SK-N-SH treated with all-trans-retinoic acid at 6 μM for 48 hours (cell line): Measurements from ENCODE around the gene ACE.

Source experiments
- ATAC-seq: fragments of 200-7000 bp; cut with Tn5 transposase; 3 replicates; pipeline ENCODE4 v1.9.1; 2020; ENCODE audit warnings: mild to moderate bottlenecking, moderate library complexity
- ARNTL ChIP-seq: fragments of 450-650 bp; formaldehyde crosslinking; IDR thresholded peaks from 2 replicates; pipeline ENCODE4 v1.5.0; 2020; ENCODE audit warnings: low read depth, mild to moderate bottlenecking, moderate library complexity, borderline replicate concordance
- BACH2 ChIP-seq: fragments of 250-450 bp; sonication (Bioruptor Pico); IDR thresholded peaks from 2 replicates; pipeline ENCODE4 v1.9.0; 2021; ENCODE audit warnings: mild to moderate bottlenecking, borderline replicate concordance
- CREB5 ChIP-seq: fragments of 250-450 bp; sonication (Bioruptor Pico); IDR thresholded peaks from 2 replicates; pipeline ENCODE4 v1.5.1; 2020; ENCODE audit warnings: low read depth, mild to moderate bottlenecking, moderate library complexity
- CSDC2 ChIP-seq: fragments of 250-450 bp; sonication (Bioruptor Pico); IDR thresholded peaks from 2 replicates; pipeline ENCODE4 v1.5.0; 2020; ENCODE audit warnings: mild to moderate bottlenecking, moderate library complexity
- ESRRG ChIP-seq: fragments of 250-450 bp; sonication (Bioruptor Pico); IDR thresholded peaks from 2 replicates; pipeline ENCODE4 v1.6.1; 2021; ENCODE audit warnings: mild to moderate bottlenecking
- ISL1 ChIP-seq: fragments of 250-450 bp; sonication (Bioruptor Pico); IDR thresholded peaks from 2 replicates; pipeline ENCODE4 v2.1.2; 2022; ENCODE audit warnings: mild to moderate bottlenecking, moderate library complexity
- OSR1 ChIP-seq: fragments of 250-450 bp; sonication (Bioruptor Pico); IDR thresholded peaks from 2 replicates; pipeline ENCODE4 v1.8.0; 2022; ENCODE audit warnings: moderate library complexity, mild to moderate bottlenecking, inconsistent platforms
- PPARA ChIP-seq: fragments of 250-450 bp; sonication (Bioruptor Pico); IDR thresholded peaks from 2 replicates; pipeline ENCODE4 v1.5.0; 2020; ENCODE audit warnings: mild to moderate bottlenecking, borderline replicate concordance
- RARB ChIP-seq: fragments of 250-450 bp; sonication (Bioruptor Pico); IDR thresholded peaks from 2 replicates; pipeline ENCODE4 v1.8.0; 2021; ENCODE audit warnings: mild to moderate bottlenecking, moderate library complexity
- SNAI2 ChIP-seq: fragments of 250-450 bp; sonication (Bioruptor Pico); IDR thresholded peaks from 2 replicates; pipeline ENCODE4 v1.5.0; 2020; ENCODE audit warnings: mild to moderate bottlenecking, moderate library complexity
- TCF4 ChIP-seq: fragments of 250-450 bp; sonication (Bioruptor Pico); IDR thresholded peaks from 2 replicates; pipeline ENCODE4 v1.8.0; 2021; ENCODE audit warnings: mild to moderate bottlenecking, moderate library complexity, borderline replicate concordance
- TSHZ2 ChIP-seq: fragments of 250-450 bp; sonication (Bioruptor Pico); IDR thresholded peaks from 2 replicates; pipeline ENCODE4 v1.5.0; 2020; ENCODE audit warnings: mild to moderate bottlenecking, moderate library complexity
- ZC3H10 ChIP-seq: fragments of 250-450 bp; sonication (Bioruptor Pico); IDR thresholded peaks from 2 replicates; pipeline ENCODE4 v1.5.1; 2021; ENCODE audit warnings: mild to moderate bottlenecking, moderate library complexity
- ZFP3 ChIP-seq: fragments of 250-450 bp; sonication (Bioruptor Pico); IDR thresholded peaks from 2 replicates; pipeline ENCODE4 v1.5.0; 2020; ENCODE audit warnings: mild to moderate bottlenecking, moderate library complexity
- ZNF565 ChIP-seq: fragments of 450-650 bp; formaldehyde crosslinking; conservative IDR thresholded peaks from 2 replicates; pipeline ENCODE4 v1.5.0; 2020; ENCODE audit warnings: low read depth, mild to moderate bottlenecking, moderate library complexity
- ZNF70 ChIP-seq: fragments of 450-650 bp; formaldehyde crosslinking; IDR thresholded peaks from 2 replicates; pipeline ENCODE4 v1.5.0; 2020; ENCODE audit warnings: mild to moderate bottlenecking, moderate library complexity
- ZNF8 ChIP-seq: fragments of 450-650 bp; formaldehyde crosslinking; IDR thresholded peaks from 2 replicates; pipeline ENCODE4 v1.5.0; 2020; ENCODE audit warnings: mild to moderate bottlenecking, moderate library complexity
- TF ChIP-seq, protein P1 (sequence below): fragments of 250-450 bp; sonication (Bioruptor Pico); IDR thresholded peaks from 2 replicates; pipeline ENCODE4 v1.8.0; 2021; ENCODE audit warnings: low read depth, mild to moderate bottlenecking, moderate library complexity, borderline replicate concordance
- TF ChIP-seq, protein P2 (sequence below): fragments of 250-450 bp; sonication (Bioruptor Pico); IDR thresholded peaks from 2 replicates; pipeline ENCODE4 v1.5.1; 2021; ENCODE audit warnings: mild to moderate bottlenecking, moderate library complexity
- TF ChIP-seq, protein P3 (sequence below): fragments of 250-450 bp; sonication (Bioruptor Pico); IDR thresholded peaks from 2 replicates; pipeline ENCODE4 v1.8.0; 2020; ENCODE audit warnings: mild to moderate bottlenecking, moderate library complexity, borderline replicate concordance

The ACE gene

DNA sequence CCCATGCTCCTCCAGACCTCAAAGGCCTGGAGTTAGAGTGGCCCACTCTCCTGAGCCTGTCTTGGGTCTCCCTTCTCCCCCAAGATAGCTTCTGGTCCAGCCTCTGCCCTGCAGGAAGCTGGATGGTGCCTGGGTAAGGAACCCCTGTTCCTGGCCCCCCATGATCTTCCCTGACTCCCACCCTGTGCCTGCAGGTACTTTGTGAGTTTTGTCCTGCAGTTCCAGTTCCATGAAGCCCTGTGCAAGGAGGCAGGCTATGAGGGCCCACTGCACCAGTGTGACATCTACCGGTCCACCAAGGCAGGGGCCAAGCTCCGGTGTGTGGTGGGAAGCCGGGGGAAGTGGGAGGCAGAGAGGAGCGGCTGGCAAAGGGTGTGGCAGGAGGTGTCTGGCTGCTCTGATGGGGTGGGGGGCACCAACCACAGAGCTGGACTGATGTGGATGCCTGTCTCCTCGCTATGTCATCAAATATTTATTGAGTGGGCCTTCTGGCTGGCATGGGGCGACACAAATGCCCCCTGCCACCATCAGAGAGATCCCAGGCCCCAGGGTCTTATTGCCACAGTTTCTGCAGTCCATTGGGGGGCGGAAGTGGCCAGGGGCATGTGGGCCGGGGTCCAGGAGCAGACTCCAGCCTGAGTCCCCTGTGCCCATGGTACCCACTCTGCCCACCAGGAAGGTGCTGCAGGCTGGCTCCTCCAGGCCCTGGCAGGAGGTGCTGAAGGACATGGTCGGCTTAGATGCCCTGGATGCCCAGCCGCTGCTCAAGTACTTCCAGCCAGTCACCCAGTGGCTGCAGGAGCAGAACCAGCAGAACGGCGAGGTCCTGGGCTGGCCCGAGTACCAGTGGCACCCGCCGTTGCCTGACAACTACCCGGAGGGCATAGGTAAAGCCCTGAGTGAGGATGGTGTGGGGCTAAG, 7.1 kb downstream of the ACE start:
- TF ChIP-seq ARNTL (CRISPR knock-in tag), result no peak
- TF ChIP-seq CSDC2 (CRISPR knock-in tag), result no peak
- no peak for ATAC-seq

GRCh38 chr17:63486317-63487013, 9.6 kb downstream of the ACE start:
- ATAC-seq, result no peak
- no peak for TF ChIP-seq ISL1
- TF ChIP-seq, protein P1, sequence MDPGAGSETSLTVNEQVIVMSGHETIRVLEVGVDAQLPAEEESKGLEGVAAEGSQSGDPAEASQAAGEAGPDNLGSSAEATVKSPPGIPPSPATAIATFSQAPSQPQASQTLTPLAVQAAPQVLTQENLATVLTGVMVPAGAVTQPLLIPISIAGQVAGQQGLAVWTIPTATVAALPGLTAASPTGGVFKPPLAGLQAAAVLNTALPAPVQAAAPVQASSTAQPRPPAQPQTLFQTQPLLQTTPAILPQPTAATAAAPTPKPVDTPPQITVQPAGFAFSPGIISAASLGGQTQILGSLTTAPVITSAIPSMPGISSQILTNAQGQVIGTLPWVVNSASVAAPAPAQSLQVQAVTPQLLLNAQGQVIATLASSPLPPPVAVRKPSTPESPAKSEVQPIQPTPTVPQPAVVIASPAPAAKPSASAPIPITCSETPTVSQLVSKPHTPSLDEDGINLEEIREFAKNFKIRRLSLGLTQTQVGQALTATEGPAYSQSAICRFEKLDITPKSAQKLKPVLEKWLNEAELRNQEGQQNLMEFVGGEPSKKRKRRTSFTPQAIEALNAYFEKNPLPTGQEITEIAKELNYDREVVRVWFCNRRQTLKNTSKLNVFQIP, result no peak
- TF ChIP-seq TCF4, result no peak
- TF ChIP-seq, protein P2, sequence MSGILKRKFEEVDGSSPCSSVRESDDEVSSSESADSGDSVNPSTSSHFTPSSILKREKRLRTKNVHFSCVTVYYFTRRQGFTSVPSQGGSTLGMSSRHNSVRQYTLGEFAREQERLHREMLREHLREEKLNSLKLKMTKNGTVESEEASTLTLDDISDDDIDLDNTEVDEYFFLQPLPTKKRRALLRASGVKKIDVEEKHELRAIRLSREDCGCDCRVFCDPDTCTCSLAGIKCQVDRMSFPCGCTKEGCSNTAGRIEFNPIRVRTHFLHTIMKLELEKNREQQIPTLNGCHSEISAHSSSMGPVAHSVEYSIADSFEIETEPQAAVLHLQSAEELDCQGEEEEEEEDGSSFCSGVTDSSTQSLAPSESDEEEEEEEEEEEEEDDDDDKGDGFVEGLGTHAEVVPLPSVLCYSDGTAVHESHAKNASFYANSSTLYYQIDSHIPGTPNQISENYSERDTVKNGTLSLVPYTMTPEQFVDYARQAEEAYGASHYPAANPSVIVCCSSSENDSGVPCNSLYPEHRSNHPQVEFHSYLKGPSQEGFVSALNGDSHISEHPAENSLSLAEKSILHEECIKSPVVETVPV (CRISPR knock-in tag), result no peak
- TF ChIP-seq ZNF70, result no peak
- no peak for TF ChIP-seq RARB (CRISPR knock-in tag)
- no peak for TF ChIP-seq CREB5 (CRISPR knock-in tag)
- no peak for TF ChIP-seq OSR1
- no peak for TF ChIP-seq BACH2 (CRISPR knock-in tag)
- no peak for TF ChIP-seq ZC3H10
- TF ChIP-seq CSDC2 (CRISPR knock-in tag), result no peak
- TF ChIP-seq TSHZ2 (CRISPR knock-in tag), result no peak
- TF ChIP-seq PPARA (CRISPR knock-in tag), result no peak
- no peak for TF ChIP-seq ZNF8 (CRISPR knock-in tag)

GRCh38 chr17:63487014-63487339, 10.1 kb downstream of the ACE start:
- ATAC-seq, result no peak
- TF ChIP-seq SNAI2 (no peak), ZFP3 (CRISPR knock-in tag) (no peak), ARNTL (CRISPR knock-in tag) (no peak), OSR1 (no peak), ZNF565 (CRISPR knock-in tag) (no peak), ZNF70 (no peak), ZC3H10 (no peak), PPARA (CRISPR knock-in tag) (no peak), ZNF8 (CRISPR knock-in tag) (no peak), ESRRG (CRISPR knock-in tag) (no peak), RARB (CRISPR knock-in tag) (no peak), TCF4 (no peak), ISL1 (no peak), CSDC2 (CRISPR knock-in tag) (no peak), BACH2 (CRISPR knock-in tag) (no peak)
- TF ChIP-seq, protein P3, sequence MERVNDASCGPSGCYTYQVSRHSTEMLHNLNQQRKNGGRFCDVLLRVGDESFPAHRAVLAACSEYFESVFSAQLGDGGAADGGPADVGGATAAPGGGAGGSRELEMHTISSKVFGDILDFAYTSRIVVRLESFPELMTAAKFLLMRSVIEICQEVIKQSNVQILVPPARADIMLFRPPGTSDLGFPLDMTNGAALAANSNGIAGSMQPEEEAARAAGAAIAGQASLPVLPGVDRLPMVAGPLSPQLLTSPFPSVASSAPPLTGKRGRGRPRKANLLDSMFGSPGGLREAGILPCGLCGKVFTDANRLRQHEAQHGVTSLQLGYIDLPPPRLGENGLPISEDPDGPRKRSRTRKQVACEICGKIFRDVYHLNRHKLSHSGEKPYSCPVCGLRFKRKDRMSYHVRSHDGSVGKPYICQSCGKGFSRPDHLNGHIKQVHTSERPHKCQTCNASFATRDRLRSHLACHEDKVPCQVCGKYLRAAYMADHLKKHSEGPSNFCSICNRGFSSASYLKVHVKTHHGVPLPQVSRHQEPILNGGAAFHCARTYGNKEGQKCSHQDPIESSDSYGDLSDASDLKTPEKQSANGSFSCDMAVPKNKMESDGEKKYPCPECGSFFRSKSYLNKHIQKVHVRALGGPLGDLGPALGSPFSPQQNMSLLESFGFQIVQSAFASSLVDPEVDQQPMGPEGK, result no peak
- TF ChIP-seq, protein P1, result no peak
- TF ChIP-seq, protein P2 (CRISPR knock-in tag), result no peak
